Raji (cell line): ENCODE results near the gene GNB1L.

Experiments used
- POLR2A ChIP-seq: IDR thresholded peaks from 2 replicates; pipeline ENCODE4 v1.6.1; 2011; ENCODE audit warnings: low read depth, low read length, control low read depth; ENCODE audit not compliant: insufficient read depth

The GNB1L gene

DNA sequence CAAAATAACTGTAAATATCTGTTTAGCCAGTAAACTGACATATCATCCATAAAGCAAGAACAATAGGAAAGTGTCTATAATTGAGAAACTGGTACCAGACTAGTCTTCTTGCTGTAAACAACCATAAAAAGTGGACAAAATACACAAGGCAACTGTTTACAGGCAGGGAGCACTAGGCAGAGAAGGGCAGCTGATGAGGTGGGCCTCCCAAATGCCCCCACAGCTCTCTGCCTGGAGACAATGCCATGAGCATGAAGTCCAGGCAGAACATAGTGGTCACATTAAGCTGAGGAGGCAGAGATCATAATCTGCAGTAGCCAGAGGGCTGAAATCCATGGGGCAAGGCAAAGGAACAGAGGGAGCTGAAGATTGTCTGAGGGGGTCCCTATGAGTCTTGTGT, 63.4 kb downstream of the GNB1L start:
- no peak for TF ChIP-seq POLR2A

DNA sequence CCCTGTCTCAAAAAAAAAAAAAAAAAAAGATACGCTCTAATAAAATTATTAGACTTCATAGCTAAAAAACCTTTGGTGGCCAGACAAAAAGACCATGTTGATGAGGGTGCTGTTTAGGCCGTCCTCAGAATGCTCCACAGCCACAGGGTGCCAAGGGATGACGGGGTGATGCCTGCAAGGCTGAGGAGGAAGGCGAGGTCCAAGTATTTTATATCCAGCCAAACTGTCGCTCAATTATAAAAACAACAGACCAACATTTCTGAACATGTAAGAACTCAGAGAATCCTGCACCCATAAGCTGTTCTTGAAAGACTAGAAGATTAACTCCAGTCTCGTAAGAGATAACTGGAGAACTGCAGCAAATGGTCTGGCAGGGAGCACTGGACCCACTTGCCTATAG, 64.8 kb downstream of the GNB1L start:
- TF ChIP-seq POLR2A: no peak

DNA sequence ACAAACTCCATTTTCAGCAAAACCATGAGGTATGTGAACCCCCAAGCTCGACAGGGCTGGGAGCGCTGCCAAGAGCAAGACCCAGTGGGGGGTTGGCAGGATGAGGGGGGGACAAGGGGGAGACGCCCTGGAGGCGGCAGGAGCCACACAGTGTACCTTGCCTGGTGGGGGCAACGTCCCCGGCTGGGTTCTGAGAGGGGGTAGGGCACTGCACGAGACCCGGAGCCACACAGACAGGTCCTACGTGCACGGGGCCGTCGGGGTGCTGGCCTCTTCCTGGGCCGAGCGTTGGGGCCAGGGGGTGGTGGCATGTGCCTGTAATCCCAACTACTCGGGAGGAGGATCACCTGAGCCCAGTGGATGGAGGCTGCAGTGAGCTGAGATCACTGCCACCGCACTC, 65.3 kb downstream of the GNB1L start:
- TF ChIP-seq POLR2A: no peak

DNA sequence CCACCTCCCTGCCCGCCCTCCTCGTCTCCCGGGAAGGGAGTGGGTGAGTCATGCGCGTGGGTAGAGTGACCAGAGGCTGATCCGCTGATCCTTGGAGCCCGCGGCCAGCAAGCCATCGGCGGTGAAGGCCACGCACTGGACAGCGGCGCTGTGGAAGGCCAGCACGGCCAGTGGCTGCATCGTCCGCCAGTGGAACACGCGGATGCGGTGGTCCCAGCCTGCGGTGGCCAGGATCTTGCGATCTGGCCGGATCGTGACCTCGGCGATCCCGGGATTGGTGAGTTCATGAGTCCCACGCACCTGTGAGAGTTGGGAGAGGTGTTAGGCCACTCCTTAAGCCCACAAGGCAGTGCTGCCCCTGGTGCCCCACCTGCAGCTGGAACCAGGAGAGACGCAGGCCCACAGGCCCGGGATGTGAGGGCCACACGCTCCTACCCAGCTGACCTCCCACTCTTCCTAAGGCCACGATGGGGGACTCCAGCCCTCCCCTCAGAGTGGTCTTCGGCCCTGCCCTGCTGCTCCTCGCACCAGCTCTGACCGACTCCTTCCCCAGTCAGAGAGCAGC, 65.9 kb downstream of the GNB1L start:
- no peak for TF ChIP-seq POLR2A

DNA sequence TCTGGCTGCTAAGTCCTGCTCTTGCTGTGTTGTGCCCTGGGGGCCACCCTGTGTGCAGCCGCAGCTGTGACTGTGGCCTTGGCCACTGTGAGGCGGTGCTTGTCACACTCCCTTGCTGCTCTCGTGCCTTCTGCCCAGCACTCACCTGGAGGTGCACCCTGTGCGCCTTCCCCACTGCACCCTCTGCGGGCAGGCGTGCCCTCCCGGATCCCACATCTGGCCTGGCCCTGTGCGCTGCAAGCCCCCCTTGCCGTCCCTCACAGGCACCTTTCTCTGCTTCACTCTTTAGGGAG, 66.9 kb downstream of the GNB1L start:
- no peak for TF ChIP-seq POLR2A

DNA sequence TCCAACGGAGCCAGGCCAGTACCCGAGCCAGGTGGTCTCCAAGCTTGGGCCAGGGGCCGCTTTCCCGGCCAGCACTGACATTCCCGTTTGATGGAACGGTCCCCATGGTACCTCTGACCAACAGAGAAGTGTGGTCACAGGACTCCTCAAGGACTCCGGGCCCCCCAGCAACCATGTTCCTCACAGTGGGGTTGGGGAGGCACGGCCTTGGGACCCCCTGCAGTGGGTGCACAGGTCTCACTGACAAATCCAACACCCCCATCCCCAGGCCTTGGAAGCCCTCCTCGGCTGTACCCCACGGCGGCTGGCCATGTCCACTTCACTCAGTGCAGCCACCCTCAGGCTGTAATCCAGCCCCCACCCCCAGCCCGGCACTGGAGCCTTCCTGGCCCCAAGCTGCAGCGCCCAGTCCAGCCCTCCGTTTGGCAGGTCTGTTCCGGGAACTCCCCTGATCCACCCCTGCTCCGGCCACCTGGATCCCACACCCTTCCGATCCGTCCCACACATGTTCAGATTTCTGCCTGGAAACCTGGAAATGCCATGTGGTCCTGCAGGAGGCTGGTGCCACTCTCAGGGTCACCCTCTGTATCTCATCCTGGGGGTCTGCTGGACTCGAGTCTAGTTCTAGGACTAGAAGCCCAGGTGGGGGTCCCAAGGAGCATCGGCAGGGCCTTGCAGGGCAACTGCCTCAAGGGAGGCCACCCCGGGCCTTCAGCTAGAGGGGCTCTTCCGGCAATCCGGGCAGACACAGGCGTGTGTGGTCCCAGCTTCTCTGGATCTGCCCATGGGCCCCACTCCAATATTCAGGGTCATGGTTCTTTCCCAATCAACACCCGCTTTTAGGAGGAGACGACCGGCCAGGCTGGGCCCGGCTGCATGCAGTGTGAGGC, 67.5 kb downstream of the GNB1L start:
- TF ChIP-seq POLR2A: no peak

DNA sequence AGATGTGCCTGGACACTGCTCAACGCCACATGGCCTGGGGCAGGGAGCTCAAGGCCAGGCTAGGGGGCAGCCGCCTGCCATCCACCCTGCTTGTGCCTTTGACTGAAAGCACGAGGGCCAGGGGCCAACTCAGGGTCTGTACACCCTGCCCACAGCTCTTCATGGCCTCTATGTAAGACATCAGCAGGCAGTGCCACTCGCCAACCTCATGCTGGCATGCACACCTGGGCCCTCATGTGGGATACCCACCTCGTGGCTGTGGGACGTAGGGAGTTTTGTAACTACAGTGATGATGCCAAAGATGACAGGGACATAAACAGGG, 68.4 kb downstream of the GNB1L start:
- no peak for TF ChIP-seq POLR2A

DNA sequence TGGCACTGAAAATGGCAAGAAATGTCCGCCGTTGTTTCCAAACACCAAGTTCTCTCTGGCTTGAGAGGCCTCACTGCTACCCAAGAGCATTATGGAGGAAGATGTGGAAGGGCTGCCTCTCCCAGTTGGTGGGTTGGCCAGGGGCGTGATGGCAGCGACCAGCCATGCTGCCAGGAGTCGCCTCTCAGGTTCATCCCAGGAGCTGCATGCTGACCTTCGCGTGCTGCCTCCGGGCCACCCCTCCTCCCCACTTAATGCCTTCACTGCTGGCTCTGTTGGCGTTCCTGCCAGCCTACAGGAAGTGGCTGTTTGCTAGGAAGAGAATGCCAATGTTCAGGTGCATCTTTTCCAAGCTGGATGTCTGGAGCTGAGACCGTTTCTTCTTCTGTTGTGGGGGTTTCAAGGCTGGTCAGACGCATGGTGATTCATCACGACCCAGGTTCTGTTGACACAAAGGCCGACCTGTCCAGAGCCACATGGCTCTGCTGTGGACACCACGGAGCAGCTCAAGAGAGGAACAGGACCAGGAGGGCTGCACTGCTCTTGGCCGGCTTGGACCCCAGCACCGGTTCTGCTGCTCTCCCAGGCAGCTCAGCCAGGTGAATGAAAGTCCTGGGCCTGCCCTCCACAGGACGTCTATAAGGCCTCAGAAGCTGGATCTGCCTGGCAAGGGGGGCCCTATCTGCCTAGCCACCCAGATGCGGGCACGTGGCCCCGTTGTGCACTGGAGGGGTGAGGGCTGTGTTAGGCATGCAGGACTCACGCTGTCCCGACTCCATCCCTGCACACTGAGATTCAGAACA, 69.0 kb downstream of the GNB1L start:
- no peak for TF ChIP-seq POLR2A

DNA sequence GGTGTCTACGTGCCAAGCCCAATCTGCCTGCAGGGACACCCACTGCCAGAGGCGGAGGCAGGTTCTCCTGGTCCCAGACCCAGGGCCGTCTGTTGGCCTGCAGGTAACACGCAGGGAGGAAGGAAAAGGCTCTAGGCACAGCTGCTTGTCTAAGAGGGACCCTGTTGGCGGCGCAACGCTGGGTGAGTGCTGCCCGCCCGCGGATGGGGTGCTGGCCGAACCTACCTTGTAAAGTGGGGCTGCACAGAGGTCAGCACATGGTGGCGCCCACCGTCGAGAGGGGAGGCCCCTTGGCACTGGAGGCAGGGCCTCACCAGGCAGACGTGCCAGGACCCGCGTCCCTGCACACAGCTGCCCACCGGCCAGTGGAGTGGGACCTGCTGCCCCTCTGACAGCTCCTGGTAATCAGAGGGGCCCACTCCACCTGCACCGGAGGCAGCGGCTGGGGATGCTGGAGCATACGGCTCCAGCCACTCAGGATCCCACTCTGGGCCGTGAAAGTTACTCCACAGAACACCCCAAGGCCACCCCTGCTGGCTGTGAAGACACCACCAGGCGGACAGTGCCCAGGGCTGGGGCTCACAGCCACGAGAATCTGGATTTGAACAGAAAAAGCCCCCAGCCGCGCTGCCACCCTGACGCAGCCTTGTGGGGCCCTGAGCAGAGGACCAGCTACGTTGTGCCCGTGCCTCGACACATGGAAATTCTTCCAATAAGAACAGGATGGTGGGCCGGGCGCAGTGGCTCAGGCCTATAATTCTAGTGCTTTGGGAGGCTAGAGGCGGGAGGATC, 70.1 kb downstream of the GNB1L start:
- TF ChIP-seq POLR2A: no peak

DNA sequence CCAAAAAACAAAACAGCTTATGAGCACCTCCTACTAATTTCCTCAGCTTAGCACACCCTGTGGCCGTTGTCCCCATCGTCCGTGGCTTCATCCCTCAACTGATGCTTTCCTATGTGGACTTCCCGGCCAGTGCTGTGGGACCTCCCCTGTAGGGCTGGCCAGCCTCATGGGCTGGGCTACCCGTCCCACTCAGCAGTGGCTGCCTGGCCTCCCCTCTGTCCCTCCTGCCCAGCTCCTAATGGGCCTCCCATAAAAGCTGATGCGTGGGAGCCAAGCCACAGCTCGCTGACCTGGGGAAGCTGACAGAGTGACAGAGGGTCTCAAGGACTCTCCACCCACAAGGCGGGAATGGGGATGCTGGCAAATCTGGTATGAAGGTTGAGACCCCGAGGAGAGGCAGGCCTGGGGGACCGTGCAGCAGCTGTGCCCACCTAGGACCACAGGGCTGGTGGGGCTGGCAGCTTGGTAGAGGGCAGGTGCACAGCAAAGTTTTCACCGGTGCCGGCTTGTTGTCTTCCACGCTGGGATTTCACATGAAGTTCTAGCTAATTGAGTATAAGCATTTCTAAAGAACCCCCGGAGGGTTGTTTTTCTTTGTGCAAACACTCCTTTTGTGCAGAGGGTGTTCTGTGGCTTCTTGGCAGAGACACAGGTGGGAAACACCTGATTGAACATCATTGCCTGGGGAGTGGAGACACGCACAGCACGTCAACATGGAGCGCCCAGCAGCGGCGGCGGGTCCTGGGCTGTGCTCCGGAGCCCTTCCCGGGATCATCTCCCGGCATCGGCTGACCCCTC, 70.9 kb downstream of the GNB1L start:
- TF ChIP-seq POLR2A: no peak

DNA sequence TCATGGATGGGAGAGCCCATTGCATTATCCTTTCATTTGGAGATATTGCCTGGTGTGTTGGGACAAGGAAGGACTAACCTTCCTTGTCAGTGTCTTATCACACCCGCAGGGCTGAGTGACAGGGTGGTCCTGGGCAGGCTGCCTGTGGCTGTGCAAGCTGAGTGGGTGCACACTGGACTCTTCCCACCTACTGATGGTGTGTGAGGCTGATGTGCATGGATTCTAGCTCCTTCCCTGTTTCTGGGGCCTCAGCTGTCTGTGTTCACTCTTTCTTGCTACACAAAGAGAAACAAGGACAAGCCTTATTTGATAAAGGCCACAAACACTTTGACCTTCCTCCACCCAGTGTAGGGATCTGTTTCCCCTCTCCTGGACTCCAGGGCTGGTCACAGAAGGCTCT, 72.1 kb downstream of the GNB1L start:
- no peak for TF ChIP-seq POLR2A

DNA sequence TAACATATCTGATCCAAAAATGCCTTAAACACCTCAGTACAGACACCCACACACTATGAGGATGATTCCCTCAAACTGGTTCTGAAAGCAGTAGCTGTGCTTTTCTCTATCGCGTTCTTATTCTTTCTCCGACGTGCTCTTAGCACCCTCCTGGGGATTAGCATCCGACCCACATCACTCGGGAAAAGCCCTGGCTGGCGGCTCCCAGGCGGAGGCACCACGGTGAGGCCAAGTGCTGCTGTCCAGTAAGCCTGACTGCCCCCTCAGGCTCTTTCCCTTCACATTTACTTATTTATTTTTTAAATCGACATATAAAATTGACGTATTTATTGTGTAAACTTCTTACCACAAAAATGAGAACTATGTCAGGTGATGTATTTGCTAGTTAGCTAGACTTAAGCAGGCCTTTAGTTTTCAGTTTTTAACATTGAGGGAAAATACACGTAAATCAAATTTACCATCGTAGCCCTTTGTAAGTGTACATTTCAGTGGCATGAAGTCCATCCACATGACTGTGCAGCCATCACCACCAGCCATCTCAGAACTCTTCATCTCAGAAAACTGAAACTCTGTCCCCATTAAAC, 74.9 kb downstream of the GNB1L start:
- TF ChIP-seq POLR2A: no peak

DNA sequence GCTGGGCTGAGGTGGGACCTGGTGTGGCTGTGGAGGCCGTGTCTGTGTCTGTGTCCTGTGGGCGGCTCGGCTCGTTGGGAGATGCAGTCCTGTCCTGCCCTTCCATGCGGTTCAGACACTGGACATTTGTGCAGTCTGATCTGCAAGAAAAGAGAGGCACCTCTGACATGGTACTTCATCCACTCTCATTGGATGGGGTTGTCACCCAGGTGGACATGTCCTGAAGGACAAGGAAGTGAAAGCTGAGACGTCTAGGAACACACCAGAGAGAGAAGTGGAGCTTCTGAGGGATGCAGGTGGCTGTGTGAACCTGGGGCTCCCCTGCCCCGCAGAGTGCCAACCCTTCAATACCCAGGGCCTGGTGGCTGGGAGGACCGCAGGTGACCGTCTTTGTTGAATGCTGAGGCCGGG, 75.7 kb downstream of the GNB1L start:
- no peak for TF ChIP-seq POLR2A

DNA sequence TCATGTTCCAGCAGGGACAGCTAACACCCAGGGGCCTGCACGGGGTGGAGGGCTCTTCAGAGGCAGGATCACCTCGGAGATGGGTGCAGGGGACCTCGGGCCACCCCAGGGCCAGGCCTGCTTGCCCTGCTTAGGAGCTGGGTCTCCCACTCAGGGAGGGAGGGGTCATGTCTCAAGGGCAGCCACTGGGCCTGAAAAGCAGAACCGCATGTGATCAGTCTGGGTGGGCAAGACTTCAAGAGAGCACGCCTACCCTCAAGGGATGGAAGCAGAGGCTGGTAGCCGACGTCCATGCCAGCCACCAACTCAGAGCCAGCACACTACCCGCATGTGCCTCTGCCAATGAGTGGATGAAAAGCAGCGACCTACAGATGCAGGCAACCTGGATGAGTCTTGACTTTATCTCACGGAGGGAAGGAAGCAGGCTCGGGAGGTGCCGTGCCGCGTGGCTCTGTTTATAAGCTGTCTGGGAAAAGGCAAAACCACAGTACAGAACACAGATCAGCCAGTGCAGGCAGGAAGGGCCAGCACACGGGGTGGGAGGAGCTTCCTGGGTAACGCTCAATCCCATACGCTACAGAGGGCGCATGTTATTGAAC, 78.1 kb downstream of the GNB1L start:
- no peak for TF ChIP-seq POLR2A
